Tibial nerve (tissue), 3 donors: ENCODE measurements around the gene RPS18.

Source experiments
- CTCF ChIP-seq, 5 experiments: fragments of 200-600 bp in 3 of 5; fragments of 450-650 bp in 2 of 5; sonication (generic) in 3 of 5; IDR thresholded peaks; one replicate each; pipeline ENCODE4 v1.5.1; 2016 to 2019; ENCODE audit warnings: antibody characterized with exemption in 5 of 5, mild to moderate bottlenecking in 3 of 5, moderate library complexity in 2 of 5
- POLR2A ChIP-seq, 2 donors: fragments of 450-650 bp; IDR thresholded peaks; one replicate each; pipeline ENCODE4 v1.6.1; 2017; ENCODE audit warnings: antibody characterized with exemption in 2 of 2, mild to moderate bottlenecking in 2 of 2, moderate library complexity in 2 of 2

- TF ChIP-seq CTCF (IDR thresholded peaks at IDR 0.05) (no peak), POLR2A (IDR thresholded peaks at IDR 0.05) (no peak)
Measured at GRCh38 chr6:33276581-33276863, 4.6 kb downstream of the RPS18 start.
